Type B pancreatic cell (in vitro differentiated cells): ENCODE results near the gene AGL. TPM values are rescaled to one million over a fixed set of nuclear protein-coding genes. Genes with fewer than 3 reads are reported as not detected.

Source experiments
- DNase-seq: peaks from one replicate; pipeline ENCODE4 v3.0.0; 2021; ENCODE audit warnings: mixed read lengths; ENCODE audit not compliant: unreplicated experiment; ENCODE audit errors: extremely low spot score
- H3K27ac Mint-ChIP-seq: 2 replicates; pipeline ENCODE4 v1.8.0; 2021; ENCODE audit warnings: mild to moderate bottlenecking, mixed read lengths
- H3K27me3 Mint-ChIP-seq: 2 replicates; pipeline ENCODE4 v1.8.0; 2021; ENCODE audit warnings: mixed read lengths
- H3K36me3 Mint-ChIP-seq: 2 replicates; pipeline ENCODE4 v1.8.0; 2021; ENCODE audit warnings: mixed read lengths
- H3K4me1 Mint-ChIP-seq: one replicate; pipeline ENCODE4 v1.8.0; 2021; ENCODE audit warnings: mixed read lengths; ENCODE audit not compliant: unreplicated experiment
- H3K4me3 Mint-ChIP-seq: 2 replicates; pipeline ENCODE4 v1.8.0; 2021; ENCODE audit warnings: mild to moderate bottlenecking, mixed read lengths
- H3K9me3 Mint-ChIP-seq: 2 replicates; pipeline ENCODE4 v1.8.0; 2021; ENCODE audit warnings: mixed read lengths
- CTCF ChIP-seq: fragments of 200-600 bp; sonication (generic); conservative IDR thresholded peaks from 2 replicates; pipeline ENCODE4 v1.5.0; 2021; ENCODE audit warnings: antibody characterized with exemption, mild to moderate bottlenecking
- total RNA-seq: library from RNA; stranded (reverse); gene quantifications from 2 replicates; pipeline ENCODE4 v1.2.1, GENCODE V29; 2021; ENCODE audit warnings: low replicate concordance

The AGL gene
- total RNA-seq, 1 donor from 2014 or later: 17.8 TPM

- no peak for TF ChIP-seq CTCF
- H3K27me3 Mint-ChIP-seq: no peaks in the 10 kb centered on the region
- H3K27ac Mint-ChIP-seq: no peak overlapping the region
- DNase-seq: no peak
- H3K36me3 Mint-ChIP-seq: no peaks in the 10 kb centered on the region
- H3K9me3 Mint-ChIP-seq: no peaks in the 10 kb centered on the region
- peaks cover 7% of the 10 kb centered on the region for H3K4me1 Mint-ChIP-seq
- no peak overlapping the region for H3K4me3 Mint-ChIP-seq
Observed at GRCh38 chr1:99811747-99812146, 38.4 kb upstream of the AGL start.

- H3K9me3 Mint-ChIP-seq: no peaks in the 10 kb centered on the region
- no peak overlapping the region for H3K27ac Mint-ChIP-seq
- H3K27me3 Mint-ChIP-seq: no peaks in the 10 kb centered on the region
Observed at GRCh38 chr1:99814373-99814900, 35.7 kb upstream of the AGL start.

GRCh38 chr1:99816656-99817055 lies 33.5 kb upstream of the AGL start:
- Mint-ChIP-seq H3K9me3 (no peaks in the 10 kb centered on the region), H3K27ac (no peak overlapping the region), H3K4me1 (no peaks in the 10 kb centered on the region), H3K4me3 (no peak overlapping the region), H3K27me3 (no peaks in the 10 kb centered on the region), H3K36me3 (no peaks in the 10 kb centered on the region)
- no peak for DNase-seq
- TF ChIP-seq CTCF: no peak

More at GRCh38 chr1:99814373-99814900, 35.7 kb upstream of the AGL start:
- TF ChIP-seq CTCF: no peak
- no peaks in the 10 kb centered on the region for H3K36me3 Mint-ChIP-seq
- H3K4me3 Mint-ChIP-seq: no peak overlapping the region
- DNase-seq: no peak
- H3K4me1 Mint-ChIP-seq: no peaks in the 10 kb centered on the region

GRCh38 chr1:99818063-99818699 lies 32.0 kb upstream of the AGL start:
- no peak for TF ChIP-seq CTCF
- DNase-seq: no peak
- no peaks in the 10 kb centered on the region for H3K27me3 Mint-ChIP-seq
- H3K4me1 Mint-ChIP-seq: no peaks in the 10 kb centered on the region
- H3K4me3 Mint-ChIP-seq: no peak overlapping the region
- H3K9me3 Mint-ChIP-seq: no peaks in the 10 kb centered on the region
- H3K27ac Mint-ChIP-seq: no peak overlapping the region
- H3K36me3 Mint-ChIP-seq: no peaks in the 10 kb centered on the region

GRCh38 chr1:99820546-99820945 lies 29.6 kb upstream of the AGL start:
- no peaks in the 10 kb centered on the region for H3K36me3 Mint-ChIP-seq
- no peak for TF ChIP-seq CTCF
- H3K9me3 Mint-ChIP-seq: no peaks in the 10 kb centered on the region
- DNase-seq: no peak
- H3K4me1 Mint-ChIP-seq: no peaks in the 10 kb centered on the region
- no peak overlapping the region for H3K27ac Mint-ChIP-seq
- H3K4me3 Mint-ChIP-seq: no peak overlapping the region
- no peaks in the 10 kb centered on the region for H3K27me3 Mint-ChIP-seq
